GM19438 (cell line): ENCODE measurements around the gene CSMD2.

Experiments
- ATAC-seq: cut with Tn5 transposase; IDR thresholded peaks from one replicate; pipeline ENCODE4 v1.9.1; 2021; ENCODE audit warnings: low read depth; ENCODE audit not compliant: unreplicated experiment

The CSMD2 gene

DNA sequence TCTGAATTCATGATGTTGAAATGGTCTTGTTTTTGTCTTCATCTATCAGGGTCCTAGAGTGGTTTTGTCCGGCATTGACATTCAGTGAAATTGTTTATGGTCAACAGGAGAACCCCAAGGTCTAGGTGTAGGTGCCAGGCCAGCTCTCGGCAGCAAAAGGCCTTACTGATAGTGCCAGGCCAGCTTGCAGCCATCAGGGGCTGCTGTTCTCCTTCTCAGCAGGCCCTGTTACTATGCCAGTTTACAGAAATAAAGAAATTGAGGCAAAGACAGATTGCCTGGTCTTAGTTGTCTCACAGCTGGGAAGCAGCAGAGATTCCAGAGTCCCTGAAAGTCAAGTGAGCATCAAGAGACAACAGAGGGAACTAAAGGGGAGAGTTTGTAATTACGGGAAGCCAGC is 289.2 kb downstream of the CSMD2 start:
- no peak for ATAC-seq

DNA sequence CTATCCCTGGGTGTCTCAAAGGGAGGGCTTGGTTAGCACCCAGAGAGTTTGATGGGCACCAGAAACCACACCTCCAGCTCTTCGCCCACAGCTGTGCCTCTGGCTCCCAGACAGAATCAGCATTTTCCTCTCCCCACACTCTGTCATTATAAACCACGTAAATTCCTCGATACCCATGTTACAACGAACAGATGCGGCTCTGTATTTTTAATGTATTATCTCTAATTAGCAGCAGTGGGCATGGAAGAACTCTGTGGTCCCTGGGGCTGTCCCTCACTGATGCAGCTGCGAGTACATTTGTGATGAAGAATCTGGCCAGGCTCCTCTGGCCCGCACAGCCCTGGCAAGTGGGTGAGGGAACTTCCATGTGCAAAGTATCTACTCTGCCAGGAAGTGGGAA is 290.4 kb downstream of the CSMD2 start:
- ATAC-seq = no peak

DNA sequence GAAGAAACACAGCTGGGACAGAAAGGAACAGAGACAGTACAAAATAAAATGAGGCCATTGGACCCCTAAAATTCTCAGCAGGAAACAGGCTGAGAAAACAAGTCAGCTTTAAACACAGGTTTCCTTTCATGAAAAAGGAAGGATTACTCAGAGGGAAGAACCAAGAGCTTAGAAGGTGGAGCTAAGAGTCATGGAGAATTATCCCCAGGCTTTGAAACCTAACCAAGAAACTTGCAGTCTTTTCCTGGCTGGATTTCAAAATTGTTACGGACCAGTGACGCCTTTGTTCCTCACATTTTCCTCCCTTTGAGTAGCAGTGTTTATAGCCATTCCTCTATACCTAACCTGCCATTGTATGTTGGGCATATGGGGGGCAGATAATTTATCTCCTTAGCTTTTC is 292.3 kb downstream of the CSMD2 start:
- no peak for ATAC-seq

DNA sequence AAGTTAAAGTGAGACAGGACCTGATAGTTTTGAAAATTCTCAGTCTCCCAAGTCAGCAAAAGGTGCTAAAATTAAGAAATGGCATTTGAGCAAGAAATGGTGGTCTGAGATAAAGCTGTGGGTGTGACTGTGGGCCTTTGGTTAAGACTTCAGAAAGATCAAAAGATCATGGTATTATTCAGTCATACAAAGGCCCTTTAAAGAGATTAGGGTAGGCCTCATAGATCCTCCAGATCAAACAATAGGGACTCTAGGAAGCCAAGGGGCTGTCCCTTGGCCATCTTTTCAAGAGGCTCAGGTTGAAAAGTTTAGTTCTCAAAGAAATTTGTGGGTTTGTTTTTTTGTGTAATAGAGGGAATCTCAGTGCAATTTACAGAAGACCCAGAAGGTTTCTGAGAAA is 292.8 kb downstream of the CSMD2 start:
- no peak for ATAC-seq

DNA sequence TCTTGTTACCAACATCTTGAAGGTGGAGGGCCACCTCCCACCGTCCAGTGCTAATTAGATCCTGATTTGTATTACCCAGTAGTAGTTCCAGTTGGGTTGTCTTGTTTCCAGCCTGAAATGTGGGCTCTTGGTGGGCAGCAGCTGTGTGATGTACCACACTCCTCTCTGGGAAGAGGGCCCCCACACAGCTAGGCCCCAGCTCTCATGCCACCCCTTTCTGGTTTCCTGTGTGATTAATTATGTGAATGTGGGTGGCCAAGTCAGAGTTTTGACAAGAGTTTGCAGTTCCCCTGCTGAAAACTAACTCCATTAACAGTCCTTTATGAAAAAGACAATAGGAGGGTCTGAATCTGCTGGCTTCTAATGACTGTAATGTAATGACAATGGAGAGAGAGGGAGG is 297.3 kb downstream of the CSMD2 start:
- no peak for ATAC-seq

DNA sequence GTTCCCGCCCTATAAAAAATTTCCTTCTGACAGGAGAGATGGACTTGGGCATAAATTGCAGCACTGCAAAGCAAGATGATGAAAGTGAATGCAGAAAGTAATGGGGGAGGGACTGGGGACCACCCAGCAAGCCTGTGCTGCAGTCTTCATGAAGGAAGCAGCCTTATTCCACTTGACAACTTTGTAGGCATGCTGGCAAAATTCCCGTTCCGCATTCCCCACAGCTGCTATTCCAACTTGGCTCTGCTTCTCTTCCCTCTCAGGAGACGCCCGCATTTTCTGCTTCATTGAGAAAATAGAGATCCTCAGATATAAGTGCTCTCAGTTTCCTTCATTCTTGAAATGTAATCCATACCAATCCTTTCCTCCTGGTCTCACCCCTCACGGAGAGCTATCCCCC is 298.7 kb downstream of the CSMD2 start:
- no peak for ATAC-seq

DNA sequence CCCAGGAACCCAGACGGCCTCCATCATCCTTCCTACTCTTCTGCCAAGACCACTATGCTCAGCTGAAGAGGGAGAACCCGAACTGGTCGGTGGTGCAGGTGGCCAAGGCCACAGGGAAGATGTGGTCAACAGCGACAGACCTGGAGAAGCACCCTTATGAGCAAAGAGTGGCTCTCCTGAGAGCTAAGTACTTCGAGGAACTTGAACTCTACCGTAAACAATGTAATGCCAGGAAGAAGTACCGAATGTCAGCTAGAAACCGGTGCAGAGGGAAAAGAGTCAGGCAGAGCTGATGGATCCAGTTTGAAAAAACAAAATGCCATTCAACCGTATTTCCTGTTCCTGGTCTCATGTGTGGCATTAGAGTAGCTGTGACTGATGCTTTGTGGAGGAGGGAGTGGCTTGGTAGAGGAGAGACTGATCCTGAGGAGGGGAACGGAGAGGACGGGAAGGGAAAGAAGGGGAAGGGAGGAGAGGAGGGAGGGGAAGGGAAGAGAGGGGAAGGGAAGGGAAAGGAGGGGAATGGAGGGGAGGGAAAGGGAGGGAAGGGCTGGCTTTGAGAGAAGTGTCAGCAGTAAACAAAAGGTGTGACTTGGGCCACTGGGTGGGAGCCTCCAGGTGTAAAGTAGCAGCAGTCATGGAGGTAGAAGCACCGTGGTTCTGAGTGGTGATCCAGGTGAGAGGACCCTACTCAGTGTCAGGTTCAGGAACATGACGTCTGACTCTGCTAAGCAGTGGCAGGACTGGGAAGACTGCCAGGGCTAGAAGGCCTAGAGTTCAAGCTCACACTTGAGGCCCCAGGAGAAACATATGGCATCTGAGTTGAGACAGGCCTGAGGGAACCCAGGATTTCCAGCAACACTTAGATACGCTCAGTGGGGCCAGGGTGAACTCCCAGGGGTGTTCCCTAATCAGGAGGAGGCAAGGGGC is 300.3 kb downstream of the CSMD2 start:
- ATAC-seq = no peak

DNA sequence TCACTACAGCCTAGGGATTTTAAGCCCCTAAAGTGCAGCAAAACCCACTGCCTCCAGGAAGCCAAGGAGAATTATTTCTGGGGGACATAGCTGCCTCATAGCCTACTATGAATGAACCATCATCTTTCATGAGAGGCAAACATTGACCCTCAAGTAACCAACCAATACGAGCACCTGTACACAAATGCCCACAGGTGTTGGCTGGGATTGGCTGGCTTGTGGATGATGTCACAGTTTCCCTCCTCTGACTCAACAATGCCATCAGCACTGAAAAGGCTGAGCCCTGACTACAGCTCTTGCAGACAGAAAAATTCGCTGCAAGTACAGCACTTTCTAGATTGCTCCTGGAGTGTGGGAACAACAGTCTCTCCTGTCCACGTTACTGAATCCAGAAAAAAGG is 301.3 kb downstream of the CSMD2 start, which contains the start of gene HMGB4:
TSS of gene HMGB4 (plus strand) at position 301 of the 400 bp plus-strand sequence. CDS start 113 bp downstream, outside the sequence.
- ATAC-seq = no peak

DNA sequence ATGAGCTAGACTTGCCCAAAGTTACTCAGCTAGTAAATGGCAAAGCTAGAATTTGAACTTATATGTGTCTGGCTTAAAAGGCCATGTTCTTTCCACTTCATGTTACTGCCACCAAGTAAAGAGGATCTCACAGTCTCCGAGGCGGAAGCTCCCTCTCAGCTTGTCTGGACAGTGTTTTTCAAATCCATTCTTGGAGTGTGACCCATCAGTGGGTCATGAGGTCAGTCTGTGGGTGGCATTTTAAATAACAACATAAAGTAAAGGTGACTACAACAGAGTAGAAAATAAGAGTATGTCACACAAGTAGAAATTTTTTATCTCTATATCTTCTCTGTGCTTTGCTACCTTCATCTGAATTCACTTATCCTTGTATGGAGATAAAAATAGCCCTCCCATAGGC is 304.4 kb downstream of the CSMD2 start:
- ATAC-seq = no peak

DNA sequence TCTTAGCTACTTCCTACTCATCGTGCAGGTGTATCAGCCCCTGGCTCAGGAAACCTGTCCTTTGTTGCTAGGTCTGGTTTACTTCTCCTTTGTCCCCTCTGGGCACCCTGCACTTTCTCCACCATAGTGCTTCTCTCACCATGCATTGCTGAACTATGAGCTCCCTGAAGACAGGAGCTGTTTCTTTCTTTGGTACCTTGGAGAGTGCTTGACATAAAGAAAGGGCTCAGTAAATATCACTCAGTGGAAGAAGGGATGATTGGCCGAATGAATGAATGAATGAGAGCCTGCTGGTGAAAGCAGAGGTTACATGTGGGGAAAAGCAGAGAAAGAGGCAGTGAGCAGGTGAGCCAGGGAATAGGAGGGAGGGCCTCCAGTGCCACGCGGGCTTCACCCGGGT is 310.9 kb downstream of the CSMD2 start:
- no peak for ATAC-seq

DNA sequence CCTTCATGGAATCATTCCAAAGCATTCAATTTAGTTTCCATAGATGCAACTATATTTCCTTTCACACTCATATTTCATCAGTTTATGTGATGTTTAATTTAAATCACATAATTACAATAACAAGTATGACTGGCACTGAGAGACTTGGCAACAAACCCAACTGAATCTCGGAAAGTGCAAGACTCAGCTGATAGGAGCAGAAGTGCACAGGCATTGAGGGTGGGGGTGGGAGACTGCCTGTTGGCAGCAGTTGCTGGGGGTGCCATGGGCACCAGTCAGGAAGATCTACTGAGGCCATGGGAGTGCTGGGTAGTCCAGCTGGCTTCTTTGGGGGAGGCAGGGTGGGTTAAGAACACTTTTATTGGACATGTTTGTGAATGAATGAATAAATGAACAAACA is 311.6 kb downstream of the CSMD2 start:
- ATAC-seq = no peak

DNA sequence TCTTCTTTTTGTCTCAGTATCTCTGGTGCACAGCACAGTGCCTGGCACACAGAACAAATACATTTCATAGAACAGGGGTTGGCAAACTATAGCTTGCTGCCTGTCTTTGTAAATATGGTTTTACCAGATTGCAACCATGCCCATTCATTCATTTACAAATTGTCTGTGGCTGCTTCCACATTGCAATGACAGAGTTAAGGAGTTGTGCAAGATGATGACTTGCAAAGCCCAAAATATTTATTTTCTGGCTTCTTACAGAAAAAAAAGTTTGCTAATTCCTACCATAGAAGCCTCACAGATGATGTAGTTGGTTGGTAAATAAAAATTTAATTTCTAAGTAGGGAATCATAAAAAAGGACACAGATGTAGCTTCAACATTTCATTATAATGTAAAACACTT is 312.3 kb downstream of the CSMD2 start:
- no peak for ATAC-seq

DNA sequence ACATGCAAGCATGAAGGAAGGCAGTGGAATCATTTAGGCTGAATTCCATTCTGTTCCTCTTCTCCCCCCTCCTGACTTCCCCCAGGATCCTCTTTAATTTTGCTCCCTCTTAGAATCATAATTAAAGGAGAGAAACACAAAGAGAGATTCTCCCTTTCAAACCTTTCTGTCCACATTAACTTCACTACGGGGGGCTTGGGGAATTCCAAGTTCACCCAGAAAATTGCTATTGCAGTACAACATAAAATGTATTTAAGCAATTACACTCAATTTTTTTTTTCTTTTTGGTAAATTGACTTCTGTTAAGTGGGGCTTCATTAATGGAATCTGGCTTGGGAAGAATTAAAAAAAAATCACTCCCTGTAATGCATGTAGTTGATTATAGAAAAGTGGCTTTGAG is 314.5 kb downstream of the CSMD2 start:
- no peak for ATAC-seq

DNA sequence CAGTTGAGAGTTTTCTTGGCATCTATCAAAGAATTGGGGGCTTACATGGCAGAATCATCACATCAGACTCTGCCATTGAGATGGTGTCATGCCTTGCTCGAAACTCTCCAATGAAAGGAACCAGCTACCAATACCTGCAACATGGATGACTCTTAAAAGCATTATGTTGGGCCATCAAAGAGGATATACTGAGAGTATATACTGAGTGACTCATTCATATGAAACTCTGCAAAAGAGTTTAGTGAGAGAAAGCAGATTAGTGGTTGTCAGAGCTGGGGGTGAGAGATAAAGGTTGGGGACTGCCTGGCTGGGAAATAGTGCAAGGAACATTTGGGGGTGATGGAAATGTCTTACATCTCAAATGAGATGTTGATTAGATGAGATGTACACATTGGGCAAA is 315.8 kb downstream of the CSMD2 start:
- ATAC-seq = no peak

DNA sequence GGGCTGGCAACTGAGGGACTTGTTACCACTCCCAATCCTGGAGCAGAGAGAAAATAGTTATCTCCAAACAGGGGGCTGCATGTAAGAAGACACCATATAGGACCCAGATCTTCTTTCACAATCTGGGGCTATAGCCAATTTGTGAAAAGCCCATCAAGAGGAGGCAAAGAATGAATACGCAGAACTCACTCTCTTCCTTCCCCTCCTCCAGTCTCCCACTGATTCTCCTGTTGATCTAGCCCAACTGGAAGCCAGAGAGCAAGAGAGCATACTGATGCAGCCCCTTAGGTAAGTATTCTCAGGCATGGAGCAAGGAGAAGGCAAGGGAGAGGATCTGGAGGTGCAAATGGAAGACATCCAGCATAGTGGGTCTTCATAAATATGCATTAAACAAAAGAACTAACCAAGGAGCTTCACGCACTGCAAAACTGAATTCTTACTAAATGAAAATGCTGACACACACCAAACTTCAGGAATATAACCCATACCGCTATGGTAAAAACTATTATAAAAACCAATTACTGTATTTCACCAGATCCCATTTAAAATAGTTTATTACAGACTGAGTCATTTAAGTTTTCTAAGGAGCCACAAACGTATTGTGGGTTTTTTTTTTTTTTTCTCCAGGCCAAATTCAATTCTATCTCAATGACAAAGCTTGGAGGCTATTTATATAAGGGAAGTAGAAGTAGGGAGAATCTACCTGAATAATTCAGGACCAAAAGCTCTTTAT is 316.7 kb downstream of the CSMD2 start:
- ATAC-seq = no peak

DNA sequence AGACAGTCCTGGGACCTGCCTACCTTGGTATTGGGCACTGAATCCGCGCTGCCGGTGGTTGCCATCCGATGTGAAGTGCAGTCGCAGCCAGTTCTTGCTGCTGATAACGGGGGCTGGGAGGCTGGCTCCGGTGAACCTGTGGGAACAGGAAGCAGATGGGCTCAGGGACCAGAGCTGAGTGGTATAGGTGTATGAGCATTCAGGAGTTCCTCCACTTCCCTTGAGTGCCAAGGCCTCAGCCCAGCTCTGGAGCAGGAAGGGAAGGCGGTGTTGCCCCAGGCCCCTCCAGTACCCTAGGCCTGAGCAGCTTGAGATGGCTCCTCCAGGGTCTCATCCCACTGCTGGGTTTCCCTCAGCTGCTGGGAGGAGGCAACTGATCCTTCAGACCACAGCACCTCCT is 318.2 kb downstream of the CSMD2 start:
- no peak for ATAC-seq

DNA sequence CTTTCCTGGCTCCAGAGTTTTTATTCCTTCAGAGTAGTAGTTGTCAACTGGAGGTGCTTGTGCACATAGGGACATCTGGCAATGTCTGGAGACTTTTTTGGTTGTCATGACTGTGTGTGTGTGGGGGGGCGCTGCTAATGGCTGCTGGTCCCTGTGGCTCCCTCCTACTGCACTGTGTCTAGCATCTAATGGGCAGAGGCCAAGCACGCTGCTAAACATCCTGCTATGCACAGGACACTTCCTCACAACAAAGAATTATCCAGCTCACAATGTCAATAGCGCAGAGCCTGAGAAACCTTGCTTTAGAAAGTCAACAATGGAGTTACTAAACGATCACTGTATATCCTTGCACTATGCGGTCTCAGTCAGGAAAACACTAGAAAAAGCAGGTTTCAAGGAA is 320.9 kb downstream of the CSMD2 start:
- no peak for ATAC-seq

DNA sequence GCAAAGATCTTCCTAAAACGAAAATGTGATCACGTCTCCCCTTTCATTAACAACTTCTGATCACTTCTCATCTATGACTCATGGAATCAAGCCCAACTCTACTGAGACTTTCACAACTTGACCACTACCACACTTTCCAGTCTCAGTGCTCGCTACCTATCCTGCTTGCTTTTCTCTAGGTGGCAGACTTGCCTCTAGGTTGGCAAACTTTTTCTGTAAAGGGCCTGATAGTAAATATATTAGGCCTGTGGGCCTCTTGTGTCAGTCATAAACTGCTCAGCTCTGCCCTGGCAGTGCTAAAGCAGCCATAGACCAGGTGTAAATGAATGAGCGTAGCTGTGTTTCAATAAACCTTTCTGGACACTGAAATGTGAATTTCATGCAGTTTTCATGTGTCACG is 322.7 kb downstream of the CSMD2 start:
- ATAC-seq = no peak

DNA sequence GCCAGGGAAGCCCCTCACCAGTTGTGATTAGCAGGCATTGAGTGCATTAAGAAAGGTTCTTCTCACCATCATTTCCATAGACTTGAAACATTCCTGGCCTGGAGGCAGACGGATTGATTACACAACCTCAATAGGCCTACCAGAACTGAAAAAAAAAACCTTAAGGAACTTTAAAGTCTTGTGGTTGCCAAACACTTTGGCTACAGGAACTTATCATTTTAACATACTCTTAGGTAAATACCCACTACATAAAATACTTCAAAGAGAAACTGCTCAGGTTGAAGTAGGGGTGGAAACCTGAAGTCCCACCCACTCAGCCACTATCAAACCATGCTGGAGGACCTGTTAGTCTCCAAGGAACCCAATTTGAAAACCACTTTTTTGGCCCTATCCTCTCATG is 323.5 kb downstream of the CSMD2 start:
- ATAC-seq = no peak

DNA sequence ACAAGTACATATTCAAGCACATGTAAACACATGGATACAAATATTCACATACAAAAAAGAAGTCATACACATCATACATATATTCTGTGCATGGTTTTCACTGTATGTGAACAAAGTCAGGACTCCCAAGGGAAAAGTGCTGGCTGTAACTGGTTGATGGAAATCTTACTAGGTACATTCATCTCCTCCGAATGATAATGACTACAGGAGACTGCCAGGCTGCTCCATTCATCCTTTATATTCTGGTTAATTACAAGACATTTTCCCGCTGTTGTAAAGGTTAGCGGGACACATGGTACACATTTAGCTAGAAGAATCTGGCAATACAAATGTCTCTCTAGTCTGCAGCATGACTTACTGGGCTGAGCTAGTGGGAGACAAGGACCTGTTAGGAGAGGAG is 327.4 kb downstream of the CSMD2 start:
- no peak for ATAC-seq

DNA sequence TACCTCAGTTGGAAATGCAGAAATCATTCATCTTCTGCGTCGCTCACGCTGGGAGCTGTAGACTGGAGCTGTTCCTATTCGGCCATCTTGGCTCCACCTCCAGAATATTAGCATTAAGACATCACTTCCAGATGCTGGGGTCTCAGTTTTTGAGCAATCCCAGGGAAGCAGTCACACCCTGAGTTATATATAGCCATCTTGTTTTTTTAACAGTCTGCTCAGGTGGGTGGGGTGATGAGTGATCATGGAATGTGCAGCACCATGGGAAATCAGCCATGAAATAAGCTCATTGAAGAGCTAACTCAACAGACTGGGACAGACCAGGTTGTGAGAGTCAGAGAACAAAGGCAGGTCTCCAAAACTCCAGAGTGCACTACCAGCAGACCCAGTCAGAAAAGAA is 328.1 kb downstream of the CSMD2 start:
- no peak for ATAC-seq

DNA sequence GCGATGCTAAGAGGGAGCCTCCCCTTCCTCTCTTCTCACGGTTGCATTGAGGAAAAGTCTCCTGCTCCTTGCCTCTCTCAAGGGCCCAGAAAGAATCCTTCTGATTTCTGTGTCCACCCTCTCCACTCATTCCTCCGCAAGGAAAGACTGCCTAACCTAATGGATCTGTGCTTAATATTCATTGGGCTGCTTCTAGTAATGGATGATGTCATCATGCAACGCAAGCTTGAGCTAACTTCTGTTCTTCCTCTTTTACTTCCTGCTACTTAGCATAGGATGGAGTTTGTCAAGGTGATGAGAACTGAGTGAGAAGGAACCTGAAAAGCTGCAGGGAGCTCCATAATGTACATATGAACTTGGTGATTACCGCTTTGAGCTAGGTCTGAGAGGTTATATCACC is 336.4 kb downstream of the CSMD2 start:
- no peak for ATAC-seq
